Measurements from ENCODE around the gene MAMSTR.

GRCh38 chr19:48713864-48714755 lies 5.4 kb downstream of the MAMSTR start:
- TF ChIP-seq CTCF (IDR thresholded peaks at IDR 0.05) (no peak), POLR2AphosphoS5 (IDR thresholded peaks at IDR 0.05) (no peak), POLR2A (IDR thresholded peaks at IDR 0.05) (no peak)
